MCF 10A (cell line): ENCODE results near the gene PHF11. TPM values are rescaled to one million over a fixed set of nuclear protein-coding genes. Genes with fewer than 3 reads are reported as not detected.

Experiments used
- Bru-seq: library from RNA; stranded (reverse); fragments of 400-500 nt; gene quantifications from one replicate; lab custom pipeline; 2021; lab: Mats Ljungman, UMichigan
- BruChase-seq, 2 experiments: library from RNA; stranded (reverse); fragments of 400-500 nt; gene quantifications; one replicate each; lab custom pipeline; 2021; lab: Mats Ljungman, UMichigan
- BruUV-seq: library from RNA; stranded (reverse); fragments of 400-500 nt; replicated peaks from 2 replicates; lab custom pipeline; 2021; lab: Mats Ljungman, UMichigan
- CTCF ChIA-PET: fragments of 300-600 bp; sonication (Branson Sonifier 250); formaldehyde crosslinking; extraction: SDS; loops from one replicate; lab custom pipeline; 2021; ENCODE audit warnings: antibody characterized with exemption, inconsistent platforms; lab: Yijun Ruan, JAX
- POLR2A ChIA-PET: fragments of 300-600, 350-650 bp; sonication (Branson Sonifier 250); formaldehyde crosslinking; extraction: SDS; loops from one replicate; lab custom pipeline; 2020; ENCODE audit warnings: antibody characterized with exemption, inconsistent platforms; lab: Yijun Ruan, JAX
- DNase-seq: peaks from one replicate; pipeline ENCODE4 v3.0.0-alpha.2; 2018; ENCODE audit not compliant: unreplicated experiment
- H3K27ac Mint-ChIP-seq: one replicate; pipeline ENCODE4 v1.8.0; 2022; ENCODE audit warnings: mild to moderate bottlenecking, low read depth, mixed read lengths; ENCODE audit not compliant: unreplicated experiment
- H3K27me3 Mint-ChIP-seq: one replicate; pipeline ENCODE4 v1.8.0; 2022; ENCODE audit warnings: mixed read lengths; ENCODE audit not compliant: insufficient read depth, unreplicated experiment
- H3K36me3 Mint-ChIP-seq: one replicate; pipeline ENCODE4 v1.8.0; 2022; ENCODE audit warnings: mild to moderate bottlenecking, moderate library complexity, mixed read lengths; ENCODE audit not compliant: insufficient read depth, unreplicated experiment
- H3K4me1 Mint-ChIP-seq: one replicate; pipeline ENCODE4 v1.8.0; 2022; ENCODE audit warnings: mixed read lengths; ENCODE audit not compliant: insufficient read depth, unreplicated experiment
- H3K4me3 Mint-ChIP-seq: one replicate; pipeline ENCODE4 v1.8.0; 2022; ENCODE audit warnings: mild to moderate bottlenecking, moderate library complexity, mixed read lengths; ENCODE audit not compliant: unreplicated experiment
- H3K9me3 Mint-ChIP-seq: one replicate; pipeline ENCODE4 v1.8.0; 2022; ENCODE audit warnings: mixed read lengths; ENCODE audit not compliant: unreplicated experiment
- CTCF ChIP-seq: fragments of 200-600 bp; IDR thresholded peaks from one replicate; pipeline ENCODE4 v1.8.0; 2022; ENCODE audit warnings: antibody characterized with exemption, mild to moderate bottlenecking; ENCODE audit not compliant: unreplicated experiment
- intact Hi-C: fragments of 100-400 bp; cut with micrococcal nuclease; formaldehyde crosslinking; loops from 2 replicates; pipeline ENCODE4 v1.14.1; 2022
- long read RNA-seq: library from polyadenylated mRNA; stranded (forward); transcript quantifications from one replicate; pipeline ENCODE4 v2.0.0, GENCODE V29; 2022
- total RNA-seq: library from RNA; stranded (reverse); gene quantifications from 2 replicates; pipeline ENCODE4 v1.2.3, GENCODE V29; 2022

PHF11 gene
- total RNA-seq (15.4 and 17.9 TPM in 2 replicates), Bru-seq, nascent RNA (percentile 64 among the genes with signal in this experiment), BruChase-seq, experiment 1, labeled RNA remaining after a 6-hour chase (percentile 73 among the genes with signal in this experiment), BruChase-seq, experiment 2, labeled RNA remaining after a 2-hour chase (percentile 75 among the genes with signal in this experiment)
- long read RNA-seq, partial matches to known transcripts, result 0 of 8 reads
- long read RNA-seq, other reads (novel, unspliced or antisense), result 5 of 8 reads

- H3K27ac Mint-ChIP-seq, result peak within 1 kb of the TSS; percentile 87
- CTCF ChIA-PET, result interaction anchor here (0.6 to 0.8 kb wide), 3 partner anchors 103 to 352 kb away, joined by 3 to 4 read pairs (median 3); no protein-coding TSS in a partner anchor
- POLR2A ChIA-PET, result interaction anchor here (0.7 to 4.3 kb wide), 10 partner anchors 9 to 113 kb away, joined by 3 to 36 read pairs (median 3); partner anchors contain the start of genes CAB39L and SETDB2
- H3K36me3 Mint-ChIP-seq, result peaks cover under 1% of the 10 kb centered on the region
- peak; percentile 76 for DNase-seq
- intact Hi-C loops, result loop anchor here (2.0 kb wide), 1 partner anchor 51 kb away; the partner anchor contains the start of genes CAB39L and SETDB2
- BruUV-seq, result no TSS peak
- H3K4me3 Mint-ChIP-seq, result peak within 1 kb of the TSS; percentile 86
- TF ChIP-seq CTCF, result no peak
- H3K9me3 Mint-ChIP-seq, result no peaks in the 10 kb centered on the region
- H3K27me3 Mint-ChIP-seq, result no peaks in the 10 kb centered on the region
- H3K4me1 Mint-ChIP-seq, result peaks cover 31% of the 10 kb centered on the region
Measured at GRCh38 chr13:49495783-49496762, at the start of gene PHF11. Gene PHF11, plus strand, starts transcription at chr13:49495953. Its CDS starts 49 bp downstream, at chr13:49496002.

GRCh38 chr13:49446473-49446872 is 49.3 kb upstream of the PHF11 start:
- no peak for TF ChIP-seq CTCF
- peak overlapping the region; percentile 92 for H3K4me3 Mint-ChIP-seq
- H3K27ac Mint-ChIP-seq, result peak overlapping the region; percentile 99
- POLR2A ChIA-PET, result interaction anchor here (0.6 to 4.8 kb wide), 6 partner anchors 16 to 354 kb away, joined by 3 to 37 read pairs (median 14); partner anchors contain the start of genes CDADC1 and PHF11
- no TSS peak for BruUV-seq
- intact Hi-C loops, result no loop called here
- no peaks in the 10 kb centered on the region for H3K9me3 Mint-ChIP-seq
- no peaks in the 10 kb centered on the region for H3K27me3 Mint-ChIP-seq
- CTCF ChIA-PET, result interaction anchor here (1.0 to 1.8 kb wide), 3 partner anchors 157 to 198 kb away, joined by 3 to 7 read pairs (median 4); no protein-coding TSS in a partner anchor
- DNase-seq, result no peak
- peaks cover 13% of the 10 kb centered on the region for H3K4me1 Mint-ChIP-seq
- H3K36me3 Mint-ChIP-seq, result peaks cover 6% of the 10 kb centered on the region

GRCh38 chr13:49448753-49449152 is 47.0 kb upstream of the PHF11 start:
- CTCF ChIA-PET, result interaction anchor here (0.6 to 1.3 kb wide), 2 partner anchors 10 to 134 kb away, joined by 3 to 4 read pairs; no protein-coding TSS in a partner anchor
- H3K36me3 Mint-ChIP-seq, result peaks cover 14% of the 10 kb centered on the region
- POLR2A ChIA-PET, result interaction anchor here (1.3 to 1.8 kb wide), 4 partner anchors 12 to 135 kb away, joined by 3 to 5 read pairs (median 4); partner anchors contain the start of gene PHF11
- TF ChIP-seq CTCF, result no peak
- peak overlapping the region; percentile 59 for H3K27ac Mint-ChIP-seq
- BruUV-seq, result no TSS peak
- no peaks in the 10 kb centered on the region for H3K27me3 Mint-ChIP-seq
- H3K4me3 Mint-ChIP-seq, result no peak overlapping the region
- no peak for DNase-seq
- H3K9me3 Mint-ChIP-seq, result no peaks in the 10 kb centered on the region
- H3K4me1 Mint-ChIP-seq, result peaks cover 13% of the 10 kb centered on the region
- intact Hi-C loops, result no loop called here
